Stimulated activated CD8-positive, alpha-beta memory T cell treated with anti-CD3 and anti-CD28 coated beads, Interleukin-12 subunit alpha, Interleukin-12 subunit beta, amount 100 ng/mL, for 24 hours (primary cell): ENCODE data around the gene CAPS.
"Not testable (repeated sequence)": the region's sequence is repeated elsewhere in the genome, so short reads cannot be mapped to it uniquely, and the experiment has no call there.

Experiments
- DNase-seq: peaks from one replicate; pipeline ENCODE4 v3.0.0-alpha.2; 2020; ENCODE audit errors: extremely low read depth

CAPS gene

GRCh38 chr19:5913739-5914357, at the start of gene CAPS:
CAPS (plus strand) TSS chr19:5914254; CDS start chr19:5914407, 153 bp downstream.
- DNase-seq: no peak

- no peak for DNase-seq
Observed at GRCh38 chr19:5864725-5865486, 49.1 kb upstream of the CAPS start.

DNA sequence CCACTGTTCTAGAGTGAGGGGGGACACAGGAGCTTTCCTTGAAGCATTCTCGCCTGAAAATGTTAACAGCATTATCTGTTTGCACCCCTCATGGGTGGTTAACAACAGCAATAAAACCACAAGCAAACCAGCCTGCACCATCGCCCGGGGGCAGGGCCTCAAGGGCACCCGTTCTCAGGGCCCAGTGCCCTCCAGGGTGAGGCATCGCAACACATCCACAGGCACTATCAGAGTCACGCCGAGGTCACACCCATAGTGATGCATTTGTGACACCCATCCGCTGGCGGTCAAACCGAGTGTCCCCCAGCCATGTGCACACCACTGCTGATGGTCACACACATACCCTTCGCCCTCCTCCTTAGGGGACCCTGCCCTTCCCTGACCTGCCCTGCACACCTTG, 48.3 kb upstream of the CAPS start:
- no peak for DNase-seq

DNA sequence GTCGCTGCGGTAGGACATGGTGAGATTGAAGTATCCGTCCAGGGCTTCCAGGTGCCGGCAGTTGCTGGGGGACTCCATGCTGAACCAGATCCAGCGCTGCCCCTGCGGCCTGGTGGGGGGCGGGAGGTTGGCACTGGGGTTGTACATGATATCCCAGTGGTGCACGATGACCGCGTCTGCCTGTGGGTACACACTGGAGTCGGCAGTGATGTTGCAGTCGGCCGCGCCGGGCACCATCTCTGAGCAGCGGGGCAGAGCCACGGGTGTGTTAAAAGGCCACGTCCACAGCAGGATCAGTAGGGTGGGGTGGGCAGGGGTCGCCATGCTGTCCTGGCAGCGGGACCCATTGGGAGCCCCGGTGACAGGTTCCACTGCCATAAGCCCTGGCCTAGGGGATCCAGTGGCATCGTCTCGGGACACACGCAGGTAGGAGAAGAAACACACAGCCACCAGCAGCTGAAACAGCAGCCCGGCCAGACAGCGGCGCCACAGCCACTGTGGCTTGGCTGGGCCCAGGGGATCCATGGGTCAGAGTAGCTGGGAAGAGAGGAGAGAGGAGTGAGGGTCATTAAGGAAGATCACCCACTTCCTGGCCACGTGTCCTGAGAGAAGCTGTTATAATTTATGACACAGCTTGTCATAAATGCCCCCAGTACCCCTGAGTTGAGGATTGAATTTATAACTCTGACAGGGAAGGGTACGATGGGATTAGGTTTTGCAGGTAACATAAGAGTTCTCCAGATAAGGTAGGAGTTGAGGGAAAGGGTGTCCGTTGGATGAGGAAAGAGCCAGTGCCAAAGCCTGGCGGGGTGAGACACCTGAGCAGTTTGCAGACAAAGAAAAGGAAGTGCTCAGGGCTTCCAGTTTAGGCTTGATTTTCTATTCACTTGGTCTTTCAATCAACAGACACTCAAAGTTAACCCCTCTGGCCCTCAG, 46.6 kb upstream of the CAPS start:
- no peak for DNase-seq

DNA sequence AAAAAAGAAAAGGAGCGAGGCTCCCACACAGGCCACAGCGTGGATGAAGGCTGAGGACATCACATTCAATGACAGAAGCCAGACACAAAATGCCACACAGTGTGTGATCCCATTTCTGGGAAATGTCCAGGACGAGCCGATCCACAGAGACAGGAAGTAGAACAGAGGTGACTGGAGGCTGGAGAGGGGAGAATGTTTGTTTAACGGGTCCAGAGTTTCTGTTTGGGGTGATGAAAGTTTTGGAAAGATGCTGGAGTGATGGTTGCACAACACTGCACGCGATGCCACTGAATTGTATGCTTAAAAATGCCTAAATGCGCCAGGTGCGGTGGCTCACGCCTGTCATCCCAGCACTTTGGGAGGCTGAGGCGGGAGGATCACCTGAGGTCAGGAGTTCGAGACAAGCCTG, 43.1 kb upstream of the CAPS start:
- no peak for DNase-seq

- DNase-seq: no peak
Observed at GRCh38 chr19:5873617-5874199, 40.3 kb upstream of the CAPS start.

- DNase-seq: not testable (repeated sequence)
Observed at GRCh38 chr19:5874496-5874895, 39.6 kb upstream of the CAPS start.

- no peak for DNase-seq
Observed at GRCh38 chr19:5877427-5877826, 36.6 kb upstream of the CAPS start.

GRCh38 chr19:5877882-5878281, 36.2 kb upstream of the CAPS start:
- no peak for DNase-seq

DNA sequence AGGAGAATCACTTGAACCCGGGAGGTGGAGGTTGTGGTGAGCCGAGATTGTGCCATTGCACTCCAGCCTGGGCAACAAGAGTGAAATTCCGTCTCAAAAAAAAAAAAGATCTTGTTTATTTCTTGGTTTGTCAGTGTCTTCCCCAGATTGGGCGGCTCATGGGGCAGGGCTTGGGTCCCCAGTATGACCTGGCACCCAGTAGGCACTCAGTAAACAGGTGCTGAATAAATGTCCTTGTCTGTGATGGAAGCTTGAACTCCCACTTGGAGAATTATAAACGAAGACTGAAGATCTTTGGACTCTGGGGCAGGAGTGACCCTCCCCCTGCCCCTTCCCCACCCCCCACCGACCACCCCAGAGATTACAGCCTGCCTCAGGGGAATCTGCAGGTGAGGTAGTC, 33.9 kb upstream of the CAPS start:
- no peak for DNase-seq

DNA sequence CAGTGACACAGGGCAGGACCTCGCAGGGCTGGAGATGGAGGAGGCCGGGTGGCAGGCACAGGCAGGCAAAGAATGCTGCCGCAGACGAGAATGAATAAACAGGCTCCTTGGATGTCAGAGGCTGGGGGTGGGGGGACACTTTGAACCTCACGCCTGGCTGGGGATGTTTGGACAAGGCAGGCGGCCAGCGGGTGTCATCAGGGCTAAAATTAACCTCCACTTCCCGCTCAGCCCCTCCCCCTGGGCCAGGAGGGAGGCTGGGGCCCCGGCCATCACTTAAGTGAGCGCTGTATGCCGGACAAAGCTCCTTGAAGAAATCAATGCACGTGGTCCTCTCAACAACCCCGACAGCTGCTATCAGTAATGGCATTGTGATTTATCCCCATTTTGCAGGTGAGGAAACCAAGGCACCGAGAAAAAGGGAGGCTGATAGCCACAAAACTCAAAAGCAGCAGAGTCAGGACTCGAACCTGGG, 33.4 kb upstream of the CAPS start:
- no peak for DNase-seq

GRCh38 chr19:5881543-5882299, 32.3 kb upstream of the CAPS start:
- DNase-seq: no peak

DNA sequence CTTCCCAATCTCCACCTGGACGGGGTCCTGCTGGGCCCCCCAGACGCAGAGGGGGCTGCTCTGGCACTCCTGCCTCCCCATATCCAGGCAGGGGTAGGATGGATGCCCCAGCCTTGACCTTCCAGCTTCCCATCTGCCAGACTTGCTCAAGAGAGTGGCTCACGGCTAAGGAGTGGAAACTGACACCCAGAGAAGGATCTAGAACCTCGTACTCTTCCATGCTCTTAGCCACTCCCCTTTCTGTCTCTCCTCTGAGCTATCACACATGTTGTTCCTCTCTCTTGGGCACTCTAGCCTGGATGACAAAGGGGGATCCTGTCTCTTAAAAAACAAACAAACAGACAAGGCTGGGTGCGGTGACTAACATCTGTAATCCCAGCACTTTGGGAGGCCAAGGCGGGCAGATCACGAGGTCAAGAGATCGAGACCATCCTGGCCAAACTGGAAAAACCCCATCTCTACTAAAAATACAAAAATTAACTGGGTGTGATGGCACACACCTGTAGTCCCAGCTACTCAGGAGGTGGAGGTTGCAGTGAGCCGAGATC, 31.6 kb upstream of the CAPS start:
- DNase-seq: no peak

DNA sequence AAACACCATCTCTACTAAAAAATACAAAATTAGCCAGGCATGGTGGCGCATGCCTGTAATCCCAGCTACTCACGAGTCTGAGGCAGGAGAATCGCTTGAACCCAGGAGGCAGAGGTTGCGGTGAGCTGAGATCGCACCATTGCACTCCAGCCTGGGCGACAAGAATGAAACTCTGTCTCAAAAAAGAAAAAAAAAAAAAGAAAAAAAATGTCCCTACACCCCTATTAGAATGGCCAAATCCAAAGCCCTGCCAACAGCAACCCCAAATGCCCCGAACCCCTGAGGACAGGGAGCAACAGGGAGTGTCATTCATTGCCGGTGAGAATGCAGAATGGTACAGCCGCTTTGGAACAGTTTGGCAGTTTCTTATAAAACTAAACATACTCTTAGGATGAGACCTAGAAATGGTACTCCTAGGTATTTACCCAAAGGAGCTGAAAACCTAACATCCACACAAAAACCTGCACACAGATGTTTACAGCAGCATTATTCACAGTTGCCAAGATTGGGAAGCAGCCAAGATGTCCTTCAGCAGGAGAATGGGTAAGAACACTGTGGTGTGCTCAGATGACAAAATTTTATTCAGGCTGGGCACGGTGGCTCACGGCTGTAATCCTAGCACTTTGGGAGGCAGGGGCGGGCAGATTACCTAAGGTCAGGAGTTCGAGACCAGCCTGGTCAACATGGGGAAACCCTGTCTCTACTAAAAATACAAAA, 30.7 kb upstream of the CAPS start:
- not testable (repeated sequence) for DNase-seq

GRCh38 chr19:5884065-5884811, 29.8 kb upstream of the CAPS start:
- not testable (repeated sequence) for DNase-seq

DNA sequence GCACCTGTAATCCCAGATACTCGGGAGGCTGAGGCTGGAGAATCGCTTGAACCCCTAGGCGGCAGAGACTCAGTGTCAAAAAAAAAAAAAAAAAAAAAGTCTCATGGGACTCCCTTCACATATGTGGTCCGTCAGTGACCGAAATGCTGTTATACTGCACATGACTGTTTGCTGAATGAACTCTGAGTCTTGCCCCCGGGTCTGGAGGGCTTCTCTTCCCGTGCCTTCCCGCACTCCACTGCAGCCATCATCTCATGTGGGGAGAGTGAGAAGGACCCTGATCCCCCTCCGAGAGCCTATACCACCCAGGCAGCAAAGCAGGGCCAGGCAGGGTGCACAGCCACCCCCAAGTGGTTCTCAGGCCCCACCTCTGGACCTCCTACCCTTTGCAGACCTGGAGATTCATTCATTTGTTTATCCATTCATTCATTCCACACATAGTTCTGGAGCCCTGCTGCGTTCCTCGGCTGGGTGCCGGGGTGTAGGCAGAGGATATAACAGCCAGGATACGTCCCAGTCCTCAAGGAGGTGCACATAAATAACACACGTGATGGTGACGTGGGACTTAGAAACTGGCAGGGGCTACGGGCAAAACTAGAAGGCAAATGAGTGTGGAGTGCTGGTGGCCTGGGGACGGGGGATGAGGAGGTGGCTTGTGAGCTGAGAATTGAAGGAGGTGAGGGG, 24.6 kb upstream of the CAPS start:
- DNase-seq: no peak

DNA sequence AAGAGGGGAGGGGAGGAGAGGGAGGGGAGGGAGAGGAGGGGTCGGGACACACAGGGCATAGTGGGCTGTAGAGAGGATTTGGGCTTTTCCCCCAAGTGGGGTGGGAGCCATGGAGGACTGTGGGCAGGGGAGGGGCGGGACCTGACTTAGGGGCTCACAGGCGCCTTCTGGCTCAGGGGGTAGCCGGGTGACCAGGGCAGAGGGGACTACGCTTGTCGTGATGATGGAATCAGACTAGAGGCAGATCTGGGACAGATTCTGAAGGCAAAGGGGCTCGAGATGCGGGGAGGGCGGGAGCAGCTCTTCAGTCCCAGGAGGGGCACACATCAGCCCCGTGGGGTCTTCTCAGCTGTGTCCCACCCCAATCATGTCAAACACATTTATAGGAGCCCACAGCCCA, 24.0 kb upstream of the CAPS start:
- no peak for DNase-seq

GRCh38 chr19:5891572-5891937, 22.5 kb upstream of the CAPS start:
- no peak for DNase-seq
